ENCODE results near the gene CDCP2.
"Not testable (repeated sequence)": the region's sequence is repeated elsewhere in the genome, so short reads cannot be mapped to it uniquely, and the experiment has no call there.

The CDCP2 gene

DNA sequence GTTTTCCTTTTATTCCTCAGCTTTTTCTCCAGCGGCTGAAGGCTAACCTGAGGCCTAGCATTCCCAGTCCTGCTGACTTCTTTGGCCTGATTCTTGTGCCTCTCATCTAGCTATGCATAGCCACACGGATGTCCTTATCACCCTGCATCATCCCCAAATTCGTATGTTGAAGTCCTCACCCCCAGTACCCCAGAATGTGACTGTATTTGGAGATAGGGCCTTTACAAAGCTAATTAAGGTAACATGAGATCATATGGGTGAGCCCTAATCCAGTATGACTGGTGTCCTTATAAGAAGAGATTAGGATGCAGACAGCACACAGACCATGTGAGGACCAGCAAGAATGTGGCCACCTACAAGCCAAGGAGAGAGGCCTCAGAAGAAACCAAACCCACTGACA, 44.6 kb downstream of the CDCP2 start:
- no peak for TF ChIP-seq CTCF (IDR thresholded peaks at IDR 0.05; ENCODE audit: extremely low read depth, missing control alignments)
- DNase-seq (ENCODE audit: low spot score): no peak

DNA sequence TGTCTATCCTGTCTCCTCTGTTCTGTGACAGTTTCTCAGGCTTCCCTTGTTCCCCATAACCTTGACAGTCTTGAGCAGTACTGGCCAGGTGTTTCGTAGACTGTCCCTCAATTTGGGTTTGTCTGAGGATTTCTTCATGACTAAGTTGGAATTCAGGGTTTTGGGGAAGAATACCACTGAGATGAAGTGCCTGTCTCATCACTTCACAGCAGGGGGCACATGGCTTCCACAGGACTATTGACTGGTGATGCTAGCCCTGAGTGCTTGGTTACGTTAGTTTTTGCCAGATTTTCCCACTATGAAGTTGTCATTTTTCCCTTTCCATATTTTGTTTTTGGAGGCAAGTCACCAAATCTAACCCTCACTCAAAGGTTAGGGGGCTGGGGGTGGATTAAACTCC, 45.7 kb downstream of the CDCP2 start:
- DNase-seq (ENCODE audit: low spot score): no peak
- no peak for TF ChIP-seq CTCF (IDR thresholded peaks at IDR 0.05; ENCODE audit: extremely low read depth, missing control alignments)

DNA sequence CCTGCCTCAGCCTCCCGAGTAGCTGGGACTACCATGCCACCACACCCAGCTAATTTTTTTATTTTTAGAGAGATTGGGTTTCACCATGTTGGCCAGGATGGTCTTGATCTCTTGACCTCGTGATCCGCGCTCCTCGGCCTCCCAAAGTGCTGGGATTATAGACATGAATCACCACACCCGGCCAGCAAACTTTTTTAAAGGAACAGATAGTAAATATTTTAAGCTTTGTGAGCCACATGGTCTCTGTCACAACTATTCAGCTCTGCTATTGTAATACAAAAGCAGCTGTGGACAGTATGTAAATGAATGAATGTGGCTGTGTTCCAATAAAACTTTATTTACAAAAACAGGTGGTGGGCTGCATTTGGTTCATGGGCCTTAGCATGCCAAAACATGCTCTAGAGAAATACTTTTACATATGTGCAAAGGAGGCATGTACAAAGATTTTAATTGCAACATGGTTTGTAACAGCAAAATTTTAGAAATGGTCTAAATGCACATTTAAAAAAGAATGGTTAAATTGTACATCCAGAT, 47.0 kb downstream of the CDCP2 start:
- TF ChIP-seq CTCF (IDR thresholded peaks at IDR 0.05; ENCODE audit: extremely low read depth, missing control alignments): no peak
- DNase-seq (ENCODE audit: low spot score): no peak

GRCh38 chr1:54105080-54105479, 47.7 kb downstream of the CDCP2 start:
- DNase-seq (ENCODE audit: low spot score): no peak
- no peak for TF ChIP-seq CTCF (IDR thresholded peaks at IDR 0.05; ENCODE audit: extremely low read depth, missing control alignments)

DNA sequence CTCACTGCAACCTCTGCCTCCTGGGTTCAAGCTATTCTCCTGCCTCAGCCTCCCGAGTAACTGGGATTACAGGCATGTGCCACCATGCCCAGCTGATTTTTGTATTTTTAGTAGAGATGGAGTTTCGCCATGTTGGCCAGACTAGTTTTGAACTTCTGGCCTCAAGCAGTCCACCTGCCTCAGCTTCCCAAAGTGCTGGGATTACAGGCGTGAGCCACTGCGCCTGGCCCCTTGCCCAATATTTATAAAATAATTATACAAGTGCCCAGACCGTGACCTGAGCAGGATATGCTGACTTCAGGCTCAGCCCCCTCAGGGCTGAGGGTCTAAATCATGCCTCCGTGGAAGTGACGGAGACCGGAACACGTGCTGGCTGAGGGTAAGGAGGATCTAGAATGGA, 48.2 kb downstream of the CDCP2 start:
- DNase-seq (ENCODE audit: low spot score): not testable (repeated sequence)

GRCh38 chr1:54103414-54103813, 49.4 kb downstream of the CDCP2 start:
- no peak for TF ChIP-seq CTCF (IDR thresholded peaks at IDR 0.05; ENCODE audit: extremely low read depth, missing control alignments)
- no peak for DNase-seq (ENCODE audit: low spot score)

DNA sequence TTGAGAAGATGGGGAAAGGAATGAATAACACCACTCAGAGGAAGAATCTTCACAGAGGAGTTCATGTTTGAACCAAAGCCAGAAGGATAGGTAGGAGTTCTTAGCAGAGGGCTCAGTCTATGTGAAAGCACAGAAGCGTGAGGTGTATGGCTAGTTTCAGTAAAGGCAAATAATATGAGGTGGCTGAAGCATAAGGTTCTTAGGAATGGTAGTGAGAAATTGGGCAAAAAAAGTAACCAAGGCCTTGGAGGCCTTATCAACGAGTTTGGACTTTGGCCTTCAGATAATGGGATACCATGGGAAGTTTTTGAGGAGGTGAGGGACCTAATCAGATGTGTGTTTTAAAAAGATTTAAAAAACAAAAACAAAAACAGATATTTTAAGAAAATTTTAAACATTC, 52.3 kb downstream of the CDCP2 start:
- TF ChIP-seq CTCF (IDR thresholded peaks at IDR 0.05; ENCODE audit: extremely low read depth, missing control alignments): no peak
- no peak for DNase-seq (ENCODE audit: low spot score)

- TF ChIP-seq CTCF (IDR thresholded peaks at IDR 0.05; ENCODE audit: extremely low read depth, missing control alignments): no peak
- DNase-seq (ENCODE audit: low spot score): no peak
Measured at GRCh38 chr1:54099061-54099610, 53.7 kb downstream of the CDCP2 start.
